ENCODE measurements around the gene SRBD1.

DNA sequence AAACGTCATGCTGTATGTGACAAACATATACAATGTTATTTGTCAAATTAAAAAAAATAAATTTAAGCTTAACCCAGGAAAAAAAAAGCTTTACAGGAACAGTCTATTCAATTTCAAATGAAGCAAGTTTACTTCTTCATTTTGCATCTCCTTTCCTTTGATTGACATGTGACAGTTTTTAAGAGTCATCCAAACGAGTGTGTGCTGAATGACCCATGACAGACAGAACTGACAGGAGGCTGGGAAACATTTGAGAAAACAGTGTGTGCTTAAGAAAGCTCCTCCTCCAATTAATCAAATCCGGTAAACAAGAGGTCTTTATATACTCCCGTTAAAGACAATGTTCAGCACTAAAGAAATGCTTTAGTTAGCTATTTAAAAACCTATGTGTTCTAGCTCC is 177.7 kb downstream of the SRBD1 start:
- TF ChIP-seq, protein P1, sequence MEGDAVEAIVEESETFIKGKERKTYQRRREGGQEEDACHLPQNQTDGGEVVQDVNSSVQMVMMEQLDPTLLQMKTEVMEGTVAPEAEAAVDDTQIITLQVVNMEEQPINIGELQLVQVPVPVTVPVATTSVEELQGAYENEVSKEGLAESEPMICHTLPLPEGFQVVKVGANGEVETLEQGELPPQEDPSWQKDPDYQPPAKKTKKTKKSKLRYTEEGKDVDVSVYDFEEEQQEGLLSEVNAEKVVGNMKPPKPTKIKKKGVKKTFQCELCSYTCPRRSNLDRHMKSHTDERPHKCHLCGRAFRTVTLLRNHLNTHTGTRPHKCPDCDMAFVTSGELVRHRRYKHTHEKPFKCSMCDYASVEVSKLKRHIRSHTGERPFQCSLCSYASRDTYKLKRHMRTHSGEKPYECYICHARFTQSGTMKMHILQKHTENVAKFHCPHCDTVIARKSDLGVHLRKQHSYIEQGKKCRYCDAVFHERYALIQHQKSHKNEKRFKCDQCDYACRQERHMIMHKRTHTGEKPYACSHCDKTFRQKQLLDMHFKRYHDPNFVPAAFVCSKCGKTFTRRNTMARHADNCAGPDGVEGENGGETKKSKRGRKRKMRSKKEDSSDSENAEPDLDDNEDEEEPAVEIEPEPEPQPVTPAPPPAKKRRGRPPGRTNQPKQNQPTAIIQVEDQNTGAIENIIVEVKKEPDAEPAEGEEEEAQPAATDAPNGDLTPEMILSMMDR (IDR thresholded peaks at IDR 0.05): no peak
- TF ChIP-seq ZFX (IDR thresholded peaks at IDR 0.05; ENCODE audit: borderline replicate concordance): no peak

Data from 22Rv1 (cell line).